GM19452 (cell line): Measurements from ENCODE around the gene NMD3.
A peak's percentile ranks its signal among the peaks of the same experiment; 100 is the strongest.

Source experiments
- ATAC-seq: cut with Tn5 transposase; IDR thresholded peaks from one replicate; pipeline ENCODE4 v1.9.1; 2021; ENCODE audit not compliant: unreplicated experiment

Gene NMD3

DNA sequence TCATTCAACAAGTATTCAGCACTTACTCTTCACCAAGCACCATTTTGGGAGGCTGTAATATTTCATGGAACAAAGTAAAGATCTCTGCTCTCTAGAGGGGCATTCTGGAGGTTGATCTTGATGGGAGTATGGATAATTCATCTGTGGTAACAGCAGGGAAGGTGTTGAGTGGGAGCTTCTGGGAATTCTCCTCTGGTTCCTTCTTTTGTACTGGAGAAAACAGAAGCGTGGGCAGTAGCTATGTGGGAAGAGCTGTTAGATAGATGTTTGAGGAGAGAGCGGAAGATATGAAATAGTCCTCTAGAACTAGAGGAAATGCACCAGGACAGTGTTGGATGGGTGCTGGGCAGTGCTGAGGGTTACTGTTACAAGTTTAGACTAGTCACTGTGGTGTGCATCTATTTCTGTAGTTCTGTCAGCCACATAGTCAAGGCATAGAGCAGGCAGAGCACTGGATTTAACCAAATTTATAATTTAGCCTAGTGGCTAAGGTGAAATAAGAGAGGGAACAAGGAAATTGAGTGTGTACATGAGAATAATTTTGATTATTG lies 9.6 kb downstream of the NMD3 start:
- ATAC-seq = no peak

DNA sequence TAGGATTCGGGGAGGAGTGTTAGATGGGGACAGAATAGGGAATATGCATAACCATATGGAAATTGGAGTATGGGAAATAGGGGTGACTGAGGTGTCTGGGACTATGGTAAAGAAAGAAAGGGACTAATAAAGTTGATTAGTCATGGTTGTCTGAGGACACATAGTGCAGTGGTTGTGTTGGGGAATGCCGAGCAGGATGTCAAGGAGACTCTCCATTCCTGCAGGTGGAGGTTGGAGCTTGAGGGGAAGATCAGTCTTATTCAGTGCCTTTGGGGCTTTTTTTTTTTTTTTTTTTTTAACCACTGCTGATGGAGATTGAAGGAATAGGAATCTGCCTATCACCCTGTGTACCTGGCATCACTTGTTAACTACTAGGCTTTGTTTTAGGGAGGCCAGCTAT lies 10.8 kb downstream of the NMD3 start:
- ATAC-seq = no peak

DNA sequence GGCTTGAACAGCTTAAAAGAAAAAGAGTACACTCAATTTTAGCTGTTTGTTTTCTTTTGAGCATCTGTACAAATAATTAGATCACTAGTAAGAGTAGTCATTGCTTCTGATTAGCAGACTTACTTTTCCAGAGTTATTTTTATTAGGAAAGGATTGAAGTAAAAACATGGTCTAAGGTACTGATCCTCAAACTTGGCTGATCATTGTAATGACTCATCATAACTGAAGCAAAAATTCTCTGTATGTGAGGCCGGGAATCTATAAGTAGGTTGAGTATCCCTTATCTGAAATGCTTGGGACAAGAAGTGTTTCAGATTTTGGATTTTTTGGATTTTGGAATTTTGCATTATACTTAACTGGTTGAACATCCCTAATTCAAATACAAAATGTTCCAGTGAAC lies 12.4 kb downstream of the NMD3 start:
- no peak for ATAC-seq

DNA sequence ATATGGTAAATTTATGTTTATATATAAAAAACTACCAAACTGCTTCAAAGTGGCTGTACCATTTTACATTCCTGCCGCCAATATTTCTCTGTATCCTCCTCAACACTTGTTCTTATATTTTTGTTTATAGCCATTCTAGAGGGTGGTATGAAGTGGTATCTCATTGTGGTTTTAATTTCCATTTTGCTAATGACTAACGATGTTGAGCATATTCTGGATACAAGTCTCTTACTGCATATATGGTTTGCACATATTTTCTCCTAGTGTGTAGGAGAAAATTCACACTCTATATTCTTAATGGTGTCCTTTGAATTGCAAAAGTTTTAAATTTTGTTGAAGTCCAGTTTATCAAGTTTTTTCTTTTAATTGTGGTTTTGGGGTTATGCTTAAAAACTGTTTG lies 15.1 kb downstream of the NMD3 start:
- no peak for ATAC-seq

DNA sequence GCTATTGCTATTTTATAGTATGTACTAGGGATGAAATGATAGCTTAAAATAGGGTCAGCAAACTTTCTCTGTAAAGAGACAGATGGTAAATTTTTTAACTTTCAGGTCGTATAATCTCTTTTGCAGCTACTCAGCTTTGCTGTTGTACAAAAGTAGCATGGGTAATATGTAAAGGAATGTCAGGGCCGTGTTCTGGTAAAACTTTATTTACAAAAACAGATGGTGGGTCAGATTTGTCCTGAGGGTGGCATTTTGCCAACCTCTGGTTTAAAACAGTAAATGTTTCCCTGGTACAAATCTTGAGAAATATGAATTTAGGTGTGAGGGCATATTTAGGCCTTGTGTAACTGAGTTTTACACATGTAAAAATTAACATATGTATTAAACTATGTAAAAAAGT lies 18.6 kb downstream of the NMD3 start:
- no peak for ATAC-seq

DNA sequence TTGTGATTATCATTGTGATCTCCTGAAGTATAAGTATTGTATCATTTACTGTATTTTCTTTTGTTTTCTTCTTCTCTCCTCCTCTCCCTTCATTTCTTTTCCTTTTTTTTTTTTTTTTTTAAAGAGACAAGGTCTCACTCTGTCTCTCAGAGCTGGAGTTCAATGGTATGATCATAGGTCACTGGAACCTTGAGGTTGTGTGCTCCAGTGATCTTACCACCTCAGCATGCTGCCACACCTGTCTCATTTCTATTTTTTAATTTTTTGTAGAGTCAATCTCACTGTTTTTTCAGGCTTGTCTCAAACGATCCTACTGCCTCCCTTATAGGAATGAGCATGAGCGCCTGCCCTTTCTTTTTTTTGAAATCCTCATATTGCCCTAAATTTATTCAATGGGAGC lies 23.4 kb downstream of the NMD3 start:
- no peak for ATAC-seq

DNA sequence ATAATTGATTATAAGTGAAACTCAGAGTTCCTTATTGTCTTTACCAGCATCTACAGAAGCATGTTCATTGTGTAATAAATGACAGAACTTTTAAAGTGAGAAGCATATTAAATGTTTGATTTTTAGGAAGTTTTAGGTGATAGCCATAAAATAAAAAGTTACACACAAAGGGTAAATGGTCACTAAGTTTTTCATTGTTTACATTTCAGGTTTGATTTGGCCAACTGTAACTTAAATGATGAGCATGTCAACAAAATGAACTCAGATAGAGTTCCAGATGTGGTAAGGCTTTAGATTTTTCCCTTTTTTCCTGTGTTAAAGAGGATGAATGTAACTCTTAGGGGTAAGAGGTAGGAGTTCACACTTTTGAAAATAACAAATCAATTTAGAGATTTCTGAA lies 25.9 kb downstream of the NMD3 start:
- ATAC-seq = no peak

DNA sequence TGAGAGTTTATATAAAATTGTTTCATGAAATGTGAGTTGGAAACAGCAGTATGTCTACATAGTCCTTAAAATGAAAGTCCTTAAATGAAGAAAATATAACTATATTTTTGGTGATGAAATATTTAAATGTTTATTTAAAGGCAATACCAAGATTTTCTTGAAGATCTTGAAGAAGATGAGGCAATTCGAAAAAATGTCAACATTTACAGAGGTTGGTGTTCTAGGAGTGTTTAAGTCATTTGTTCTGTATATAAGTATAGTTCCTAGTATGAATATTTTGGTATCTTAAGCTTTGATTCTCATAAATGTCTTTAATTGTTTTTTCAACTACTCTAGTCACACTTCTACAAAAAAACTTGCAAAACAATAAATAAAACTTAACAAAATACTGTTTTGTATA lies 29.0 kb downstream of the NMD3 start:
- no peak for ATAC-seq

DNA sequence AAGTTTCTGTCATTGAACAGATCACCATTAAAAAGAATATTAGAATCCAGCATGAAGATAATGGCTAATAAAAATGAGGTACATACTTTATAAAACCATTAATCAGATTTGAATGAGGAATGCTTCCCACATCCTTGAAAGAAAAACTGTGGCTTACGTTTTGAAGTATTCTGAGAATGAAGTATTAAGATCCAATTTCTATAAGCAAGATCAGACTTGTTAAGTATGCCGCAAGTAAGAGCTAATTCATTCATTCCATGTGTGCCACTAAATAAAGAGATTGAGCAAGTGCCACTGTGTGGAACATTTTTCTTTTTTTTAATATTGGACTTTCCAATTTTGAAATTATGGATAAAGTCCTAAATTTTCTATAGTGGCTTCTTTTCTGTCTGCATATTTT lies 30.6 kb downstream of the NMD3 start:
- ATAC-seq = no peak

DNA sequence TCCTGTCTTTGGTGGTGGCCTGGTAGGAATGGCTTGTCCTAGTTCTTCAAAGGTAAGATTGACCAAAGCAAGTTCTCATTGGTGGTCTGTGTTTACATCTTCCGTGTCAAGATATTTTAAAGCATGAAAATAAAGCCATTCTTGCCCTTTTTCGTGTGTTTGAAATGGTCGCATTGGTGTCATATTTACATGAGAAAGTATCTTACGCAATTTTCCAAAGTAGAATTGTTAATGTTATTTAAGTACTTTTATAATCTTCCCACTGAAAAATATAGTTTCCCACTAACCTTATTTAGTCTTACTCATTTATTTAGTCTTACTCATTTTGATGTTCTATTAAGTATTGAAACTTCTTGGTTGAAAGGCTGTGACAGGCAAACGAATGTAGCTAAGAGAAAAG lies 31.0 kb downstream of the NMD3 start:
- no peak for ATAC-seq

DNA sequence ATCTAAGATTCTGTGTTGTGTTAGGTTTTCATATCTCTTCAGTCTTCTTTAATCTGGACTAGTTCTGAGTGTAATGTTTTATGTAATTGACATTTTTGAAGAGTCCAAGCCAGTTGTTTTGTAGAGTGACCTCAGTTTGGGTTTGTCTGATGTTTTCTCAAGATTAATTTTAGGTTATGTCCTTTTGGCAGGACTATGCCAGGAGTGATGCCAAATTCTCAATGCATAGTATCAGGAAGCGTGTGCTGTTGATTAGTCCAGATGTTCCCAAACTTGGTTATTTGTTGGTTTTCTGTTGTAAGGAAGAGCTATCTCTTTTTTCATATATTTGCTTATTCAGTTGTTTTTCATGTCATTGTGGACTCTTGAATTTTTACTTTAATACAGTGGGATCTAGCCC lies 32.6 kb downstream of the NMD3 start:
- no peak for ATAC-seq

DNA sequence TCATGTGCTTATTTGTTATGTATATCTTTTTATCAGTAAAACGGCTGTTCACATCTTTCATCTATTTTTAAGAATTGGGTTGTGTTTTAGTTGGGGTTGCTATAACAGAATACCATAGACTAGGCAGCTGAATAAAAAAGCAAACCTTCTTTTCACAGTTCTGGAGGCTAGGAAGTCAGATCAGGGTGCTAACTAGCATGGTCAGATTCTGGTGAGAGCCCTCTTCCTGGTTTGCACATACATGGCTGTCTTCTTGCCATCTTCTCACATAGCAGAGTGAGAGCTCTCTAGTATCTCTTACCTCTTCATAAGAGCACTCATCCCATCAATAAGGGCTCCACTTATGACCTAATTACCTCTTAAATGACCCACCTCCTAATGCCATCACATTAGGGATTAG lies 33.8 kb downstream of the NMD3 start:
- ATAC-seq = no peak

DNA sequence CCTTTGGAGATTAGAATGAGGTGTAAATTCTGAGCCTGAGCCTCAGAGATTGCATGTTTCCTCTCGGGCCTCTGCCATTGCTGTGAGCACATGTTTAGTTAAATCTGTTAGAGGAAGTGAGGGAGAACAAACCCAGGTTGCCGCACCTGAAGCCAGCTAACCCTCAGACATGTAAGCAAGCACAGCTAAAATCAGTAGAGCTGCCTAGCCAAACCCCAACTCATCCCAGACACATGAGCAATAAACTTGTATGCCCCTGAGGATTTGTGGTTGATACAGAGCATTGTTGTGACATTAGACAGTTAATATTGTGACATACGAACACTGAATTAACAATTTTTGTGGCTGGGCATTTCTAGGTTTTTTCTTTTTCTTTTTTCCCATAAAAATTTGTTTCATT lies 41.9 kb downstream of the NMD3 start:
- no peak for ATAC-seq

DNA sequence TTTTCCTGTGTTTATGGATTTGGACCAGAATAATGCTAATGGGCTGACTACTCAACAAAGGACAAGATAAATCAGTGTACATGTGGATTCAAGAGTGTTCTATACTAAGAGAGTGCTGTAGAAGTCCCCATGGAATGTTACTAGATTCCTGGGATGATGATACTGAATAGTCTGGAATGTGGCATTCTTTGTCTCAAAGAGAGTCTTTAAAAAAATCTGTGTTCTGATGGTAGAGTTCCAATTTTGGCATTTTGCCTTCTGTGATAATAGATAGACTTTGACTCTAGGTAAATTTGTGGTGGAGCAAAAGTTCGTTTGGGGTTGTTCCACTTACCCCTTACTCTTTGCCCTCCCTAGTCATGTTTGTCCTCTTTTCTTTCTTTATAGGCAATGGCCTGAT lies 43.7 kb downstream of the NMD3 start:
- no peak for ATAC-seq

DNA sequence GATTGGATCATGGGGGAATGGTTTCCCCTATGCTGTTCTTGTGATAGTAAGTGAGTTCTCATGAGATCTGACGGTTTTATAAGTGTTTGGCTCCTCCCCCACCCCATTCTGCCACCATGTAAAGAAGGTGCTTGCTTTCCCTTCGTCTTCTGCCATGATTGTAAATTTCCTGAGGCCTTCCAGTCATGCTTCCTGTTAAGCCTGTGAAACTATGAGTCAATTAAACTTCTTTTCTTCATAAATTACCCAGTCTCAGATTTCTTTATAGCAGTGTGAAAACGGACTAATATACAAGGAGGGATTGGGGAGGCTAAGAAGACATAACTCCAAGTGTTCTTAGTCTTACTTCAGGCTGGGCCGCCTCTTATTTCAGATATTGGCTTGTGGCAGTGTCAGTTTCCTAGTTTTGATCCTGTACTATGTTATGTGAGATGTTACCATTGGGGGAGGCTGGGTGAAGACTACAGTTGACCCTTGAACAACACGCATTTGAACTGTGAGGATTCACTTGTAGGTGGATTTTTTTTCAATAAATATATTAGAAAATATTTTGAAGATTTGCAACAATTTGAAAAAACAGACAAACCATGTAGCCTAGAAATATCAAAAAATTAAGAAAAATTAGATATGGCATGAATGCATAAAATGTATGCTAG lies 44.9 kb downstream of the NMD3 start:
- ATAC-seq = no peak

DNA sequence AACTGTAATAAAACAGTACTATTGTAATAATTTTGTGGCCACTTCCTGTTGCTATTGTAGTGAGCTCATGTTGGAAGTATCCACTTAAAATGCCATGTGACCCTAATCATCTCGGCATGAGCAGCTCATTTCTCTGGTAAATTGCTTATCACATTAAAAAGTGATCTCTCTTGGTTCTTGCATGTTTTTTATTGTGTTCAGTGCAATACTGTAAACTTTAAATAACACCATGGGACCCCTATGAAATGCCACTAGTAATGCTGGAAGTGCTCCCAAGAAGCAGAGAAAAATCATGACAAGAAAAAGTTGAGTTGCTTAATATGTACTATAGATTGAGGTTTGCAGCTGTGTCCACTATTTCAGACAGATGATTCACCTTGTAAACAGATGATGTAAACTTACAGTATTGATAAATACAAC lies 45.6 kb downstream of the NMD3 start:
- no peak for ATAC-seq

DNA sequence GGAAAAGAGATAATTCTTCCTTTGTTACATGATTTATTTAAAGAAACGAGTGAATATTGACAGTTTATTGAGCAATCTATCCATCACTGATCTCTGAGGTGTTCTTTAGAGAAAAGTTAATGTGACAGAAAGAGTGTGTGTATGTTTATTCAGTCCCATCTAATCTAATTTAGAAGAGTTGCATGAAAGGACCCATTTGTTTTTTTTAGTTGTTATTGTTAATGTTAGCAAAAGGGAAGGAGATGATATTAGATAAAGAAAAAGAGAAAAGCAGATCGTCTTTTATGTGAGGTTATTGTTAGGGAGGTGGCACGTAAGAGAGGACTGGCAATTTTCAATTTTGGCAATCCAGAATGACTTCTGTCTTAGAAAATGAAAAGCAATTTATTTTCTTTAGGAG lies 46.5 kb downstream of the NMD3 start:
- no peak for ATAC-seq

DNA sequence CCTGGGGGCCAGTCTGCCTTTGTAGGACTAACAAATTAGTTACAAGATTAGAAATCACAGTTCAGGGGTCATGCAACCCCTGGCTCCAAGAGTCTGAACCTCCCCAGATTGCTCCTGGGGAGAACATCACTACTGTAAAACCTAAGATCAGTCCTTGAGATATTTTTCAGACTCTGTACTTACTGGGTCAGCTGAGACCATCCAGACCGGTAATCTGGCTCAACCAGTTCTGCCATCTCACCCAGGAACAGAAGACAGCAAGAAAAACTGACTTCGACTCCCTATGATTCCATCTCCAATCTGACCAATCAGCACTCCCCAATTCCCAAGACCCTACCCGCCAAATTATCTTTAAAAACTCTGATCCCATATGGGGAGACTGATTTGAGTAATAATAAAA lies 47.5 kb downstream of the NMD3 start:
- ATAC-seq = no peak

DNA sequence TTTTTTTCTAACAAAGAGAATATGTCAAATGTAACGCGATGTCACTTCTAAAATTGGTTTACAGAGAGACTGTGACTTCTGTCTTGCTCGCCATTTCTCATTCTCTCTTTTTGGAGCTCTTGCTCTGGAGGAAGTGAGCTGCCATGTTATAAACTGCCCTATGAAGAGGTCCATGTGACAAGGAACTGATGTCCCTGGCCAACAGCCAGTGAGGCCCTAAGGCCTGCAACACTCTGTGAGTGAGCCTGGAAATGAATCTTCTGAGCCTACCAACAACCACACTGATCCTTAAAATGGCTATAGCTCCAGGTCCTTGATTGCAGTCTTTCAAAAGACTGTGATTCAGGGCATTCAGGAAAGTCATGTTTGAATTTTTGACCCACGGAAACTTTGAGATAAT lies 49.9 kb downstream of the NMD3 start:
- ATAC-seq = no peak

DNA sequence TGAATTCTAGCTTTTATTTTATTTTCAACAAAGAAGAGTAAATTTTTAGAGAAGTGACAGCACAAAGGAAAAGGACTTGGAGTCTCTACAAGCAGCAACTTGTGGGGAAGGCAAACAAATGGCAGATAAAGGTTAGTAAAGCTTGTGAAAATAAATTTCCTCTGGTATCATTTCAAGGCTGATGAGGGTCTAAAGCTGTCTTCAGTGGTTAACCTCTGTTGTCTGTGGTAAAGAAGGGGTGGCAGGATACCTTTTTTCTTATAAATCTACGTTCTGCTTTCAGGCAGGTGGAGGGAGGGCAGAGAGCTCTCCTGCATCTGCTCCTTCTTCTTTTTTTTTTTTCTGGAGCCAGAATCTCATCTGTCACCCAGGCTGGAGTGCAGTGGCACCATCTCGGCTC lies 50.5 kb downstream of the NMD3 start:
- no peak for ATAC-seq

DNA sequence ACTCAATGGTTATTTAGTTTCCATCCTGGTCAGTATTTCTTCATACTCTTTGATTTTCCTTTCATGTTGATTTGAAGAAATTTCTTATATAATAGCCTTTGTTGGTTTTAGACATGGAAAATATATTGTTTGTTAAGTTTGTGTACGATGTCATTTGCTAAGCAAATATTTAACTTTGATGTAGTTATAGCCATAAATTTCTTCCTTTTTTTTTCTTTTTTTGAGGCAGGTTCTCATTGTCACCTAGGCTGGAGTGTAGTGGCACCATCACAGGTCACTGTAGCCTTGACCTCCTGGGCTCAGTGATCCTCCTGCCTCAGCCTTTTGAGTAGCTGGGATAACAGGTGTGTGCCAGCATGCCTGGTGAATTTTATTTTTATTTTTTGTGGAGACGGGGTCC lies 51.4 kb downstream of the NMD3 start:
- ATAC-seq = no peak

DNA sequence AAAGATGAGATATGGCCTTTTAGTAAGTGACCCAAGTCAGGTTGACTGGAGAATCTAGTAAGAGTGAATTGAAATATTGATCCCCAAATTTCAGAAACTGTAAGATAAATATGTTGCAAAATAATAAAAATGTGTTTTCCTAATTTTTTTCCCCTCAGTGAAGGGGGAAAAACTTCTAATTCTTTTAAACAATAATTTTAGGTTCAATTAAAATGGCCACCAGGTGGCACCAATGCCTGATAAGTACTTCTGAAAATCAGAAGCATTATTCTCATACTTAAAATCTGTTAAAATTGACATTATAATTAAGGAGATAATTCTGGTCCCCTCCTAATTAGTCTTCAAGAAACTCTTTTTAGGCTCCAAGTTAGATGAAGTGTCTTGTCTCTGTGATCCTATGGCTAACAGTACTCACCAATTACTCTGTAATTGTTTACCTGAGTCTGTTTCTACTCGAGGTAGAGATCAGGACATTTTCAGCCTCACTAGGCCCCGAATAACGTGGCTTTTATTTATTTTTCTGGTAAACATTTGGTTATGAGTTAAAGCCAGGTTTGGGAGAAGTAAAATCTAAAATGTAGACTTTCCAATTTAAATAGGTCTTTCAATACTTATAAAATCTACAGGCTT lies 52.6 kb downstream of the NMD3 start:
- ATAC-seq = no peak

DNA sequence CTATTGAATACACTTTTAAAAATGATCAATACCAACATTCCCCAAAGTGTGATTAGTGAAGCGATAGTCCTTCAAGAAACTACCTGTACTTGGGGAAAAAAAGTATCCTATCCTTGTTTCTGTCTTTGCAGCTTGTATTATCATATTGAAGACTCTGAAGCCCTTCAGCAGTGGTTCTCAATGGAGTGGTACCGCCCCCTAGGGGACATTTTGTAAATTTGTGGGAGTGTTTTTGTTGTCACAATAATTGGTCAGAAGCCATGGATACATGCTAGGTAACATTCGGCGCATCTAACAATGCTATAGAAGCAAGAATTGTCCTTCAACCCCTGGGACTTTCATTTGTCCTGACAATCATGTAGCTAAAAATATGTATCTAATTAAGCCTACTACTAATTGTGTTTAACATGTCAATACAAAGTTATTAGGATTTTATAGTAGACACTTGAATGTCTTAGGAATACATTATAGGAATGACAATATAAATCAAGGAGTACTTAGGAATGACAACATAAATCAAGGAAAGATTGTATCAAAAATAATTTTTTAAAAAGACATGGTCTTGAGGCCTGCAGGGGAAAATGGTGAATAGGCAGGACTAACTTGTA lies 53.7 kb downstream of the NMD3 start:
- ATAC-seq = peak; percentile 78
